ENCODE results near the gene LMCD1. TPM values are rescaled to one million over a fixed set of nuclear protein-coding genes. Genes with fewer than 3 reads are reported as not detected.

Gene LMCD1
- polyA plus RNA-seq, 1 donor, result 186 TPM

GRCh38 chr3:8538223-8538622, 36.6 kb downstream of the LMCD1 start:
- no peak for DNase-seq

- DNase-seq, result no peak
Observed at GRCh38 chr3:8538913-8539312, 37.3 kb downstream of the LMCD1 start.

DNA sequence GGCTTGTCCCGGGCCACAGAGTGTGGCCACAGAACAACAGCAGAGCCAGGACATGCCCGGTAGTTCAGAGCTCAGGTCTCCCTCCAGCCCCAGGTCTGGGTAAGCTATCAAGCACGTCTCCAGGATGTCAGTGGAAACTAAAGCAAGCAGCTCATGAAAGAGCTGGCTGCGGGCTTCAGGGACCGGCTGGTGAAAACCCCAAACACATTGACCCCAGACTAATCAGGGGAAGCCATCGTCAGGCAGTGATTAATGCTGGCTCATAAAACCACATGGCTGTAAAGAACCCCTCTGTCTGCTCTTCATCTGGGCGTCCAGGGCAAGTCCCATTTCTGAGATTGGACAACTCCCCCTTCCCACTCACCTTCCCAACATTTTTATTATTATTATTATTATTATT, 37.8 kb downstream of the LMCD1 start:
- no peak for DNase-seq

GRCh38 chr3:8540456-8540855, 38.8 kb downstream of the LMCD1 start:
- no peak for DNase-seq

DNA sequence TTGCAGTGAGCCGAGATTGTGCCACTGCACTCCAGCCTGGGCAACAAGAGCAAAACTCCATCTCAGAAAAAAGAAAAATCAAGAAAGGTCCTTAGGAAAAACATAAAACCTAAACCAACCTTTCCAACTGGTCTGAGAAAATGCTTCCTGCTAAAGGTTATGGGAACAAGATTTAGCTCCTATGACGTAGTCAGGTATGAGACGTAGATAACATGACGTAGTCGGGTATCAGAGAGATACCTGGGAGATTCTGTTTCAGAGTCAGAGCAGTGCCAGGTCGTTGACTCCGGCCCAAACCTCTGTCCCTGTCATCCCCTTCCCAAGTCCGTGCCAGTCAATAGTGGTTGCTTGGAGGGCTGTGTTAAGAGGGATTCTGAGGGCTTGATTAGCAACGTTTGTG, 39.9 kb downstream of the LMCD1 start:
- no peak for DNase-seq

DNA sequence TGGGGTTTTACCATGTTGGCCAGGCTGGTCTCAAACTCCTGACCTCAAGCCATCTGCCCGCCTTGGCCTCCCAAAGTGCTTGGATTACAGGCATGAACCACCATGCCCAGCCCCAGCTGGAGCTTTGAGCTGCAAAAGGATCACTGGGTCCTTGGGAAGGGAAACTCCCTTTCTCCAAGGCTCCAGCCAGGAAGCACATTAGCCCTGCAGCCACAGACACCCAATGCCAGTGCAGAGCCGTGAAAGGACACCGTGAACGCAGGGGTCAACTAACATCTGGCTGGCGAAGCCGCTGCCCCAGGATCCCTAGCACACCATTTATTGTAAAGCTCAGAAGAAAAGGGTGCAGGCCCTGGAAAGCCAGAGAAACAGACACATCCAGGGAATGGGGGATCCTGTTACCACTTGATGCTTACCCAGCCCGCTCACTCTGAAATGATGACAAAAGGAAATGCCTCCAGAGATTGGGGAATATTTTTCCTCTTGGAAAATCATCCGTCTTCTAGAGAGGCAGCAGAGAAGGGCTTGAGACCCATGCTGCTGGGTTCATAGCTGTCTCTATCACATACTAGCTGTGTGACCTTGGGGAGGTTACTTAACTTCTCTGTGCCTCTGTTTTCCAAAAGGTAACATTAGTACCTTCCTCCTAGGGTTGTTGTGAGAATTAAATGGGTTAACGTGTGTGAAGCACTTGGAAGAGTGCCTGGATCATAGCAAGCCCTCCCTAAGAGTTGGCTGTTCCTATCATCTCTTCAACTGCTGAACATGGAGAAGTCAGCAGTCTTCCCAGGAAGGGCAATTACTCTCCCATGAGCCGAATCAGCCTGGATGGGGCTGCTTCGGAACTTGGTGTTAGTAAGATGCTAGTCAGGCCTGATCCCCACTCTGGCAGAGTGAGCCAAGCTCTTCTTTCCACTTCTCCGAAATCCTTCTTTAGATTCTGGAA, 40.8 kb downstream of the LMCD1 start:
- no peak for DNase-seq

- no peak for DNase-seq
Observed at GRCh38 chr3:8546609-8547008, 45.0 kb downstream of the LMCD1 start.

DNA sequence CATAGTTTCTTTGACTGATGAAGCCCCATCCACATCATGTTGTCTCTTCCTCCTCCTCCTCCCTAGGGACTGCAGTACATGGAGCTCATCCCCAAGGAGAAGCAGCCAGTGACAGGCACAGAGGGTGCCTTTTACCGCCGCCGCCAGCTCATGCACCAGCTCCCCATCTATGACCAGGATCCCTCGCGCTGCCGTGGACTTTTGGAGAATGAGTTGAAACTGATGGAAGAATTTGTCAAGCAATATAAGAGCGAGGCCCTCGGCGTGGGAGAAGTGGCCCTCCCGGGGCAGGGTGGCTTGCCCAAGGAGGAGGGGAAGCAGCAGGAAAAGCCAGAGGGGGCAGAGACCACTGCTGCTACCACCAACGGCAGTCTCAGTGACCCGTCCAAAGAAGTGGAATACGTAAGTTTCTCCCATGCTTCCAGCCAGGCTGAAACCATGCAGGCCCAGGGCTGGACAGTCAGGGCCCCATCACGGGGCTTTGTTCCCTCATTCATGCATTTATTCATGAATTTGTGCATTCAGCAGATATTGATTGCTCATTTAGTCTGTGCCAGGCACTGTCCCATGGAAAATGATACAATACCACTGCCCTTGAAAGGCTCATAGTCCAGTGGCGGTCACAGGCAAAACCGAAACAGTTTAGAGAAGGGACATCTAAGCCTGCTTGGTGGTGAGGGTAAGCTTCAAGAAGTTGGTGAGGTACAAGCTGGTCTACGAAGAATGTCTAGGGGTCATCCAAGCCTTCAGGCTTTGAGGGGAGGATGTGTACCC, 47.1 kb downstream of the LMCD1 start:
- DNase-seq, result no peak

DNA sequence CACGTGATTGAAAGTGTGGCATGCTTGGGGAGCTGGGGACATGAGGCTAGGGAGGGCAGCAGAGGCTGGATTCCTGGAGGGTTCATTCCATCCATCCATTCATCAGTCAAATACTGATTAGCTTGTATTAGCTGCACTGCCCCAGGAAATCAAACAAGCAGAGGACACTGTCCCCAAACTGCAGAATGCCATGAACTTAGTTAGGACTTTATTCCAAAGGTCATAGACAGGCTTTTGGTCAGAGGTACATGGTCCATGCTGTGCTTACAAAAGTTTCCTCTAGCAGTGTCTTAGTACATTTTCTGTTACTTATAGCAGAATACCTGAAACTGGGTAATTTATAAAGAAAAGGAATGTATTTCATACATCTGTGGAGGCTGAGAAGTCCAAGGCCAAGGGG, 47.7 kb downstream of the LMCD1 start:
- DNase-seq, result no peak

GRCh38 chr3:8550611-8551010, 49.0 kb downstream of the LMCD1 start:
- DNase-seq, result no peak

- DNase-seq, result no peak
Observed at GRCh38 chr3:8552223-8552762, 50.7 kb downstream of the LMCD1 start.

DNA sequence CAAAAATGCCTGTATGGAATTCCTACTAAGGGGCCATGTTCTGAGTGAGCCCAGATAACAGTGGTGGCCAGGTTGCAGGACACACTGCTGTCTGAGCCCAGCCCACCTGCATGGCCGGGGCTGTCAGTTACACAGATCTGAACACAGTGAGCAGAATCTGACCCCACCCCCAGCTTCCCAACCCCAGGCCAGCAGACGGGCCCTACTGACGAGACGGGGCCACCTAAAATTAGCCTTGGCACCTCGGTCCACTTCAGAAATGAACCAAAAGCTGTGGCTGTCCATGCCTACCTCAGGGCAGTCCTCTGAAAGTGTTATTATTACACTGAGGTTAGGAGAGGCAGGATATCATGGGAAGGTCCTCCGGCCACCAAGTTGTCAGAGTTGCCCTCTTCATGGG, 51.8 kb downstream of the LMCD1 start:
- no peak for DNase-seq

DNA sequence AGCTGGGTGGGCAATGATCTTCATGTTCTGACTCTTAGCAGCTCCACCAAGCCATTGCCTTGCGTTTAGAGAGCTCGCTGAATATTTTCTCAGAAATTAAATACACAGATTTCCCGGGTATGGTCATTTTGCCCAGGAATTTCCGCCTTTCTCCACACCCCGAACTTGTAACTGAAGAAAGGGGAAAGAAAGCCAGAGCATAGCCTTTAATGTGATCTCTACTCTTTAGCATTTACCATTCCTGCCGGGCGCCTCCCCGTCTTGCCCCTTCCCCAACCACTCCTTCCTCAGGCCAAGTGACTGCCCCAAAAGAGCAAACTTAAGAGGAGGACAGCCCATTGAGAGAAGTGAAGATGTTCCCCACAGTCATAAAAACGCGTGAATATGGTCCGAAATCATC, 53.1 kb downstream of the LMCD1 start:
- DNase-seq, result no peak

DNA sequence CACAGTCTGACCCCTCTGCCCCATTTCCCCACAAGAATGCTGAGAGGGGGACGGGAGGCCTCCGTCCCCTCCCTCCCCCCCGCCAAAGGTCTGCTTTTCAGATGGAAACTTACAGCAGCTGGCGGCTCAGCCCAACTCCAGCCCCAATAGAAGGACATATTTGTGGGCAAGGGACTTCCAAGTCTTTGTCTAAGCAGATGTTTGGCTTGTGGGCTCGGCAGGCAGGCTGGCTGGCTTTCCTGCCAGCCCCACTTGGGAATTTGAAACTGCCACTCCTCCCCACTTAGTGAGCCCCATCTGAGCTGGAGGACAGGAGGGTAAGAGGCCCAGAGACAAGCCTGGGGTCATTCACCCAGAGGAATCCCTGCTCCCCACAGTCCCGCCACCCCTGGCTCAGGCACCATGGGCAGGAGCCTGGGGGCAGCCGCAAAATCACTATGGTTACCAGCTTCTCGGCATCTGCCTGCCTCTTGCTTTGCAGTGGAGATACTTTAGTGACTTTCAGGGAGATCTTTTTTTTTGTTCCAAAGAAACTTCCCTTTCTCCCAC, 53.6 kb downstream of the LMCD1 start:
- DNase-seq, result peak; percentile 67

- DNase-seq, result no peak
Observed at GRCh38 chr3:8555725-8556472, 54.3 kb downstream of the LMCD1 start.

DNA sequence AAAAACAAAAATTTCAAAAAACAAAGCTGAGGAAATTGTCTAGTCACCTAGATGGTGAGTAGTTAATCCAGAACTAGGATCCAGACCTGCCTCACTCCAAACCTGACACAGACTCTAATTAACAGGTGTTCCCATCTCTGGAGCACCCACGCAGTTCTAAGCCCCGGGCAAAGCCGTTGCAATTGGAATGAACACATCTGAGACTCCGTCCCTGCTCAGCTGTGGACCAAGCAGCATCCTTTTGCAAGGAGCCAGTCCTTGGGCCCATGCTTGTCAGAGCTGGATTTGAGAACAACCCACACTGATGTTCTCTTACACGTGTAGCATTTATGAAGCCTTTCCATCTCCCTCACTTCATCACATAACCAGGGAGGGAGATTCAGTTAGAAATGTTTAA, 54.8 kb downstream of the LMCD1 start:
- no peak for DNase-seq

GRCh38 chr3:8557298-8557697, 55.7 kb downstream of the LMCD1 start:
- DNase-seq, result no peak

GRCh38 chr3:8558645-8559044, 57.0 kb downstream of the LMCD1 start:
- no peak for DNase-seq

DNA sequence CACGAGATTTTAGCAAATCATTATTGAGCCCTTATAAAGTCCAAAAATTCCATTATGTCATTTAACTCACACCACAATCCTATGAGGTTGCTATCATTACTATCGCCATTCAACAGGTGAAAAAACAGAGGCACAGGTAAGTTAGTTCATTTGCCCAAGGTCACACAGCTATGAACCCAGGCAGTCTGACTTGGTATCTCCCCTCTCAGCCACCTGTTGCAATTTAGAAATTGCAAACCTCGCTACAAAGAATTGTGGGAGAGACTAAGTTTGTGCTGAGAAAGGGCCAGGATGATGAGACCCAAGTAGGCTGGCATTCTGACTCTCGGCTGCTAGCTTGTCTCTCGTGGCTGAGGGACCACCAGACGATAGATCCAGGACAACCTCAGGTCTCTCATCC, 57.7 kb downstream of the LMCD1 start:
- no peak for DNase-seq

GRCh38 chr3:8560366-8561007, 58.9 kb downstream of the LMCD1 start:
- DNase-seq, result no peak

- DNase-seq, result peak; percentile 70
Observed at GRCh38 chr3:8561370-8561769, 59.7 kb downstream of the LMCD1 start.

- no peak for DNase-seq
Observed at GRCh38 chr3:8562081-8562595, 60.5 kb downstream of the LMCD1 start.
